Spleen (tissue), 7 donors: ENCODE data around the gene MMP7.

Experiments used
- CTCF ChIP-seq, 11 experiments: fragments of 200-600 bp in 7 of 11; fragments of 450-650 bp in 4 of 11; sonication (generic) in 4 of 11; IDR thresholded peaks in 8 of 11; conservative IDR thresholded peaks in 3 of 11; 1 replicate in 7 of 11; 2 replicates in 4 of 11; pipeline versions ENCODE4 v1.4.0 to v1.8.0; 2016 to 2021; ENCODE audit warnings: antibody characterized with exemption in 11 of 11, inconsistent platforms in 4 of 11, mild to moderate bottlenecking in 1 of 11
- POLR2AphosphoS5 ChIP-seq, 3 donors: sonication (generic); formaldehyde crosslinking; IDR thresholded peaks; one replicate each; pipeline ENCODE4 v1.5.1; 2017; ENCODE audit warnings: antibody characterized with exemption in 3 of 3
- donor health status: DM: no; HTN: no; CAD: no; lungs with moderate emphysema.
- donor health status: DM: no; HTN: no; CAD: no.
- donor health status: DM: no; HTN: no; CAD: no.

- TF ChIP-seq CTCF (IDR thresholded peaks at IDR 0.05 in 8 of 11, conservative IDR thresholded peaks at IDR 0.05 in 3 of 11) (no peak), POLR2AphosphoS5 (IDR thresholded peaks at IDR 0.05) (no peak)
Measured at GRCh38 chr11:102575012-102575411, 44.5 kb upstream of the MMP7 start.
